Erythroblast (primary cell): ENCODE data around the gene SDK2.

Source experiments
- DNase-seq, 2 experiments: peaks; one replicate each; lab custom pipeline; 2025; lab: John Stamatoyannopoulos, UW
- GATA1 ChIP-seq: IDR thresholded peaks from 2 replicates; pipeline ENCODE4 v1.6.1; 2011; ENCODE audit warnings: low read depth, mild to moderate bottlenecking, control low read depth, low read length, moderate library complexity
- POLR2A ChIP-seq: IDR thresholded peaks from 2 replicates; pipeline ENCODE4 v1.6.1; 2011; ENCODE audit warnings: mild to moderate bottlenecking, low read length

Gene SDK2

DNA sequence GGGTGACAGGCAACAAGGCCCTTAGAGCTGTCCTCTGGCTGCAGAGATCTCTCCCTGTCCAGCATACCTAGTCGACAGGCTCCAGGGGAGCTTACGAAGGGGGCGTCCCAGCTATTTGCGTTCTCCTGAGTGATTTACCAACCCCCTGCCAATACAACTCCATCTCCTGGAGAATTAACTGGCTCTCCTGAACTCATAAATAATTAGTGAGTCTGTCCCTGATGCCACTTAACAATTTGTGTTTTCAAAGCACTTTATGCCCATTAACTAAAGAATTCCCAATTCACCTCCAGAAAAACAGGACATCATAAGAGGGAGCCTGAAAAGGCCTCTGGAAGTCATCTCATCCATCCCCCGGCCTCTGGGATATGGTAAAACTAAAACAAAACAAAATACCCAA is 26.7 kb downstream of the SDK2 start:
- no peak for TF ChIP-seq GATA1
- no peak for TF ChIP-seq POLR2A
- no peak for DNase-seq

DNA sequence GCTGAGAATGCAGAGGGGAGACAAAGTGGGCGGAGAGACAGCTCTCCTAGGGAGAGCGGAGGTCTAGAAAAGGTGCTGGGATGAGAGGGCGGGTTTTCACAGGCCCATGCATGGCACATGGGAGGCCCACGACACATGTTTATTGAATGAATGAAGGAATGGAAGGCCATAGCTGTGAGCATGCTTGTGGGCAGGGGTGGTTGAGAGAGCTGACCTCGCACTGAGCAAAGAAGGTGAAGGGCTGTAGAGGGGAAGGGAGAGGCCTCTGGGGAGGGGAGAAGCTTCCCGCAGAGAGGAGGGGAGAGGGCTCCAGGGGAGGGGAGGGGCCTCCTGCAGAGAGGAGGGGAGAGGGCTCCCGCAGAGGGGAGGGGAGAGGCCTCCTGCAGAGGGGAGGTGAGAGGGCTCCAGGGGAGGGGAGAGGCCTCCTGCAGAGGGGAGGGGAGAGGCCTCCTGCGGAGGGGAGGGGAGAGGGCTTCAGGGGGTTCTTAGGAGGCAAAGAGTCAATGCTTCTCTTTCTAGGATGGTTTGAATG is 27.3 kb downstream of the SDK2 start:
- TF ChIP-seq POLR2A: no peak
- TF ChIP-seq GATA1: no peak
- DNase-seq: no peak

- DNase-seq: no peak
- TF ChIP-seq GATA1 (no peak), POLR2A (no peak)
Measured at GRCh38 chr17:73616120-73616872, 27.9 kb downstream of the SDK2 start.

- DNase-seq: no peak
Measured at GRCh38 chr17:73614256-73614655, 30.0 kb downstream of the SDK2 start.

GRCh38 chr17:73613271-73614233 is 30.7 kb downstream of the SDK2 start:
- DNase-seq: no peak
- TF ChIP-seq POLR2A (no peak), GATA1 (no peak)

More at GRCh38 chr17:73614256-73614655, 30.0 kb downstream of the SDK2 start:
- no peak for TF ChIP-seq GATA1
- no peak for TF ChIP-seq POLR2A

GRCh38 chr17:73612031-73612472 is 32.2 kb downstream of the SDK2 start:
- DNase-seq: no peak

GRCh38 chr17:73611630-73612029 is 32.6 kb downstream of the SDK2 start:
- no peak for DNase-seq
- no peak for TF ChIP-seq POLR2A
- no peak for TF ChIP-seq GATA1

More at GRCh38 chr17:73612031-73612472, 32.2 kb downstream of the SDK2 start:
- no peak for TF ChIP-seq GATA1
- no peak for TF ChIP-seq POLR2A

- TF ChIP-seq POLR2A (no peak), GATA1 (no peak)
- DNase-seq: no peak
Measured at GRCh38 chr17:73610331-73610911, 33.8 kb downstream of the SDK2 start.

GRCh38 chr17:73609758-73610157 is 34.5 kb downstream of the SDK2 start:
- TF ChIP-seq GATA1 (no peak), POLR2A (no peak)

GRCh38 chr17:73609060-73609459 is 35.2 kb downstream of the SDK2 start:
- no peak for DNase-seq
- TF ChIP-seq GATA1 (no peak), POLR2A (no peak)

More at GRCh38 chr17:73609758-73610157, 34.5 kb downstream of the SDK2 start:
- no peak for DNase-seq

GRCh38 chr17:73605444-73605843 is 38.8 kb downstream of the SDK2 start:
- no peak for DNase-seq
- no peak for TF ChIP-seq POLR2A
- TF ChIP-seq GATA1: no peak

- no peak for TF ChIP-seq GATA1
- no peak for TF ChIP-seq POLR2A
- DNase-seq: no peak
Measured at GRCh38 chr17:73604476-73604875, 39.8 kb downstream of the SDK2 start.

DNA sequence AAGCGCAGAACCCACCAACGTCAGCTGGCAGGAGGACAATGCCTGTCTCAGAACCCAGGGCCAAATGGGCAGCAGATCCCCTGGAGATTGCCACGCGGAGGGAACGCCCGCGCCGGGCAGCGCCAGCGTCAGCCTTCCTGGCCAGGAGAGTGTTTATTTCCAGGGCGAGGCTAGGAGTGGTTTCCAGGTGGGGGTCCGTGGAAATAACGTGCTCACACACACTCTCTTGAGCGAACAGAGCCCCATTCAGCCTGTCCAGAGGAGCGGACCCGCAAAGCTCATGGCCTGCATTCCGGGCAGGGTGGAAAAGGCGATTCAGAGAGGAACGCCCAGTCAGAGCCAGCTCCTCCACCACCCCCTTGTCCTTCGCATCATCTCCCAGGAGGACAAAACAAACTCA is 40.3 kb downstream of the SDK2 start:
- DNase-seq: no peak
- no peak for TF ChIP-seq POLR2A
- TF ChIP-seq GATA1: no peak
